Activated CD4-positive, alpha-beta T cell treated with anti-CD3 and anti-CD28 coated beads for 4 hours (primary cell): ENCODE measurements around the gene LMX1B.

Experiments
- DNase-seq, 2 donors: peaks; one replicate each; pipeline ENCODE4 v3.0.0-alpha.2; 2020

LMX1B gene

DNA sequence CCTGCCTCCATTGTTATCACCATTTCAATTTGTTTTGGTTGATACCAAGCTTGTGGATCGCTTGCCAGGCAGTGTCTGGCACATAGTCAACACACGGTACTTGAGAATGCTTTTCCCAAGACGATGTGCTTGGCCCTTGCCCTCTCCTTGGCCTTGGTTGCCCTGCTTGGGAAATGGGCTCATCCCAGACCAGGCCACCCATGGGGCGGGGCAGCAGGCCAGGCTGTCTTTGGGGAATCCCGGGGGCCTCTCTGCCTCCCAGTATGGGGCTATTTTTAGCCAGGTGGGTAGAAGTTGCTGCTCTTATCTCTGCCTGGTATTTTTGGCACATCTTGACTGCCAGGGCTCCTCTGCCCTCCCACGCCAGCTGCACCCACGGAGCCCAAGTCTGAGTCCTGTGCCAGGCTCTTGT is 49.9 kb downstream of the LMX1B start:
- DNase-seq, result no peak

DNA sequence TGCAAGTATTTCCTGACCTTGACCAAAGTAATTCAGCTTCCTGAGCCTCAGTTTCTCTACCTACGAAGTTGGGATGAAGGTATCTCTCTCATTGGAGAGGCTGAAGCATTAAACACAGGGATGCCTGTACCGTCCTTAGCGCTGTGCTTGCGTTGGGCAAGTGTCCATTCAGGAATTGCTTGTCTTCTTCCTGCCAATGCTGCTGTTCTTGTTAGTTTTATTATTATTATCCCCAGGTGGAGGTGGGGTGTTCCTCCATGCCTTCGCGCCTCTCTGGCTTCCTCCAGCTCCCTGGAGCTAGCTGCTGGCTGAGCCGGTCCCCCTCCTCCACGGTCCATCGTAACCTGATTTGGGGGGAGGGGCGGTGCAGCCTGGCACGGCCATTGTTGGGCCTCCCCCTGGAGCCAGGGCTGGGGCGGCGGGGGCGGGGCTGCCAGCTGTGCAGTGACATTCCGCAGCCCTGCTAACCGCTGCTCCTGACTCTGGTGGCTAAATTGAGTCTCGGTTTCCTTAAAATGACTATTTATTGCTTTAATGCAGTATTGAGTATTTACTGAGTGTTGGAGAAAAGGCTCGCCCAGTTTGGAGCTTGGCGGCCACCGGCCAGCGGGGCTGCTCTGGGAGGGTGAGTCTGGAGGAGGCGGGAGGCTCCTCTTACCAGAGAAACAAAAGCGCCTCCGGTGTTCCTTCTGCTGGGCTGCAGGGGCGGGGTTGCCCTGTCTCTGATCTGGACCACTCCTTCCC is 51.3 kb downstream of the LMX1B start:
- DNase-seq, result no peak

DNA sequence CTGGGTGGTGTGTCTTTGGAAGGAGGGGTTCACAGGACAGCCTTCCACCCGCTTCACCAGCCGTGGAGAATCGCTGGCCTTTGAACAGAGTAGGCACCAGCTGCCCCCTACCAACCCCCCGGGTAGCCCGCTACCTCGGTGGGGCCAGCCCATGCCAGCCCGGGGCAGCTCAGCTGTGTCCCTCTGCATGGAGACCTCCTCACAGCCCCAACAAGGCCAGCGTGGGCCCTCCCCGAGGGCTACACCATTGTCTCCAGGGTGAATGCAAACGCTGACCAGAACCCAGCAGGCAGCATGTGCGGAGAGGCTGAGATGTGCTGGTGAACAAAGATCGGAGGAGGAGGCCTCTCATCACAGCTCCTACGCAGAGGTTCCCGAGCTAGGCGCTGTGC is 51.9 kb downstream of the LMX1B start:
- DNase-seq, result no peak

DNA sequence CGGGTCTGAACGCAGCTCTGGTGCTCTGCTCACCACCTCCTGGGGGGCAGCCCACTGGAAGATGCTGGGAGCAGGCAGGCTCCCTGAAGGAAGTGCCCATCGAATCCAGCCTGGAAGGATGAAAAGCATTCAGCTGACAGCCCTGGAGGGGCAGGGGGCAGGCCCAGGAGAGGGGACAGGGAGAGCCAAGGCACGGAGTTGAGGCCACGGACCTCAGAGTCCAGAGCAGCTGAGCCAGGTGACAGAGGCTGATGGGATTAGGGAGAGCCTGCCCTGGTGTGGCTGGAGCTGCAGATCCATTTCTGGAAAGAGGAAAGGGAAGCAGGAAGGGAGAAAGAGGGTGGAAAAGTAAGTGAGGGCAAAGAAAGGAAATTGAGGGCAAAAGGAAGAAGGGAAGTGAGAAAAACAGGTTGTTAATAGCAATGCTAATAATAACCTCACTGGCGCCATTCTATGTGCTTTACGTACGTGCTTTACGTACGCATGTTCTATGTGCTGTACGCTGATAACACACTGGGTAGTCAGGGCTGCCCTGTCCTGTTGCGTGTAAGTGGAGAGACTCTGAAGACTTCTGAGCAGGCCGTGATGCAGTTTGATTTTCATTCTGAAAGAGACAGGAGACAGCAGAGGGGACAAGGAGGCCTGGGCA is 52.6 kb downstream of the LMX1B start:
- no peak for DNase-seq

DNA sequence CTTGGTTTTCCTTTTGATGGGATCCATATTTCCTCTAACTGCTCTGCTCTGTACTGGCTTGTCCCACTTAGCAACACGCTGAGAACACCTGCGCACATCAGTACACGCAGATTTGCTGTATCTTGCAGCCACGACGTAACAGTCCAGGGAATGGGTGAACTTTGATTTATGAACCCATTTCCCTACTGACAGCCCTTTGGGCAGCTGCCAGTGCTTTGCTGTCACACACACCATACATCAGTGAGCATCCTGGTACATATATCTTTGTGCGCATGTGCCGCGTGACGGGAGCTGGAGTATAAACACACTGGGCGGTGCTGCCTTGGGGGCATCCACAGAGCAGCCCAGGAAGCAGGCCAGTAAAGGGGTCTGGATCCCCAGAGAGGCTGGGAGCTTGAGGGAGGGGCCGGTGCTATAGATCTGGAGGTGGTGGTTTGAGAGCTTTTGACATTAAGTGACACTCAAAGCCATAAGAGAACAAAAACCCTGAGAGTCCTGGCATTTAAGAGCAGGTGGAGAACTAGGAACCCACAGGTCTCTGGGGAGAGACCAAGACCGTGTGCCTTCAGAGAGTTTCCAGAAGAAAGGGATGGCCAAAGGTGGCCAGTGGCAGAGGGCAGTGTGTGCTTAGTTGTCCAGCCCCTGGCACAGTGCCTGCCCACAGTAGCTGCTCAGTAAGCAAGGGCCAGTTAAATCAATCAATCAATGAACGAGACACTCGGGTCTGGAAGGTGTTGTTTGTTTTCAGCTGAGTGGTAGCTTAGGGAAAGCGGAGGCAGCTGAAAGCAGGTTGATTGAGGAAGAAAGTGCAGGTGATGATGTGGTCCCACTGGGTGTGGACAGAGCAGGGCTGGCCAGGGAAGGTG is 53.7 kb downstream of the LMX1B start:
- DNase-seq, result no peak

DNA sequence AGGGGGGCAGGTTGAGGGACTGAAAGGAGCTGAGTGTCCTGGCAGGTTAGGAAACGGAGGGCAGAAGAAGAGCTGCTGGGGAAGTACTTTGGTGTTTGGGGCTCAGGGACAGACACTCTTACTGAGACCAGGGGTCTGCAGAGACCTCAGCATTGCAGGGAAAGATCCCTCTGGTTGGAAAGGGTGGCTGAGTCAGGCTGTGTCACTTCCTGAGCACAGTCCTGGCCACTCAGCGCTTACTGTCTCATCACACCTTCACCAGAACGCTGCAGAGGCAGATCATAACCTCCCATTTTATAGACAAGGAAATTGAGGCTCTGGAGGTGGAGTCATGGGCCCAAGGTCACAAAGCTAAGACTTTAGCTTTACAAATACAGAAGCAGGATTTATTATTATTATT is 54.3 kb downstream of the LMX1B start:
- no peak for DNase-seq

DNA sequence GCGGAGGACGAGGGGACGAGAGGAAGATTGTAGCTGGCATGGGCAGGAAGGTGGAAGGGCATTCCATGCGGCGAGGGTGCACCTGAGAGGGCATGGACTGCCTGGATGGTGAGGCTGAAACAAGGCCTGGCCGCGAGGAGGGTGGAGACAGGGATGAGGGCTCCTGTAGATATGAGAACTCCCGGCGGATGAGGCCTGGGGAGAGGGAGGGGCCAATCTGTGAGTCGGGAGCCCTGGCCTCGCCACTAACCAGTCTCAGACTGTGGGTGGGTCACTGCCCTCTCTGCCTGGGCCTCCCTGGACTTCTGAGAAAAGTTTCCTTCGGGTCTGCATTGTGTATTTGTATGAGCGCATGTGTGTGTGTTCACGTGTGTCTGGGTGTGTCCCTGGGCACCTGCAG is 55.4 kb downstream of the LMX1B start:
- DNase-seq, result no peak

DNA sequence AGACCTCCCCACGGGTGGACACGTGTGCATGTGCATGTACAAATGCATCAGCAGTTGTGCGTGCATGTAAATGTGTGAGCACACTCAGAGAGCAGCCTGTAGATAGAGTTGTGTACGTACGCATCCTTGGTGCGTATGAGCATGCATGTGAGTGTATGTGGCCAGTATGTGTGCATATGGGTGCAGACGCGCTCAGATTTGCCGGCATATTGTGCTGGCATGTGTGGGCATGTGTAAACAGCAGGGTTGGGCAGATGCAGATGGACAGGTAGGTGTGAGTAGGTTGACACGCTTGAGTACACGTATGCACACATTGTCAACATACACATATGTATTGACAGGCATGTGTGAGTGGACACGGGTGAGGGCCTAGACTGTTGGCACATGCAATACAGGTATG is 56.5 kb downstream of the LMX1B start:
- DNase-seq, result no peak

DNA sequence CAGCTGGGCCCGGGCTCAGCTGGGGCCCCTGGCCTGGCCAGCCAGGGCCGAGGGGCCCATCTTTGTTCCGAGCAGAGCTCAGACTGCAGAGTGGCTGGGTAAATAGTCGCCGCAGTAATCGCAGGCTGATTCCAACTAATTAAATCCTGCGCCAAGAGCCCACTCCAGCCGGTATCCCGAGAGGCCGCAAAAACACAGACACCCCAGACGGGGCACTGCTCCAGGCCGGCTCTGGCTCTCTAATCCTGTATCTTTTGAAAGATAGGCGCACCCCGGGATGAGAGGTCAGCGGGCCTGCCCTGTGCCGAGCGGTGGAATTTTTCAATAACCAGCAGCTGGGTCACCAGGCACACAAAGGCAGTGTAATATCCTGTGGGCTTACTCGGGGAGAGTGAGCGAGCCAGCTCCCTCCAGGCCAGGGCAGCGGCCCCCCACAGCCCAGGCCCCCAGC is 57.7 kb downstream of the LMX1B start:
- no peak for DNase-seq

DNA sequence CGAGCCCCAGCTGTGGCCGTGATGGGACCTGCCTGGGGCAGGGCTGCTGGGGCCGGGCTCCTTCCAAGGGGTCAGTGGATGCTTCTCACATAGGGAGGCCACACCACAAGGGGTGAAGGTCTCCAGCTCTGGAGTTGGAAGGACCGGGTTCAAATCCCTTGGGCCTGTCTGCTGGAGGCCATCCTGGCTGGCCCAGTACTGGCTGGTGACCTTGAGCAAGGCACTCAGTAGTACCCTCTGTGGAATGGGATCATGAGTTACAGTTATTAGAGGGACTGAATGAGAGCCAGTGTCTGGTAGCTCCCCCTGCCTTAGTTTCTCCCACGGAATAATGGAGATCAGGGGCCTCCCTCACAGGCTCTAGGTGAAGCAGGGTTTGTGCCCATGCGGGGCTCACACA is 58.3 kb downstream of the LMX1B start:
- DNase-seq, result no peak

DNA sequence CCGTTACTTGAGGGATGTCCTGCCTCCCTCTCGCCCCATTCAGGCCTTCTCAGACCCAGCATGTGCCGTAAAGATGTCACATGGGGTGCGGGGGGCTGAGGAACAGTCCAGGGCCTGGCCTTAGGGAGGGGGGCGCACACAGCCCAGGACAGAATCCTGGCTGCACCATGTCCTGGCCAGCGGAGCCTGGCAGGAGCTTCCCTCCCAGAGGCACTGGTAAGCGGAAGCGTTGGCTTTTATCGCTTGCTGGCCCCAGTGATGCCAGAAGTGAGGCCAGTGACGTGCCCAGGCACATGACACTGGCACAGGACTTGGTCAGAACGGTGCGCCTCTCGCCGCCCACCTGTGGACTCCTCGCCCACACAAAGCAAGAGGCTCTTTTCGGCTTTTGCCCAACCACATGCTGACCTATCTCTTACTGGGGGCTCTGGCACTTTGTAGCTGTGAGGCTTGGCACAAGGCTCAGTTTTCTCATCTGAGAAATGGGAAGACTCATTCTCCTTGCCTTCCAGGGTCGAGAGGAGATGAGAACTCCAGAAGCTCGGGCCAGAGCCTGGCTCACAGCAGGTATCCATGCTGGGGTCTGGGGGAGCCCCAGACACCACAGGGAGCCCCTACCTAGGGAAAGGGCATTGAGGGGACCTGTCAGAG is 59.0 kb downstream of the LMX1B start:
- no peak for DNase-seq

DNA sequence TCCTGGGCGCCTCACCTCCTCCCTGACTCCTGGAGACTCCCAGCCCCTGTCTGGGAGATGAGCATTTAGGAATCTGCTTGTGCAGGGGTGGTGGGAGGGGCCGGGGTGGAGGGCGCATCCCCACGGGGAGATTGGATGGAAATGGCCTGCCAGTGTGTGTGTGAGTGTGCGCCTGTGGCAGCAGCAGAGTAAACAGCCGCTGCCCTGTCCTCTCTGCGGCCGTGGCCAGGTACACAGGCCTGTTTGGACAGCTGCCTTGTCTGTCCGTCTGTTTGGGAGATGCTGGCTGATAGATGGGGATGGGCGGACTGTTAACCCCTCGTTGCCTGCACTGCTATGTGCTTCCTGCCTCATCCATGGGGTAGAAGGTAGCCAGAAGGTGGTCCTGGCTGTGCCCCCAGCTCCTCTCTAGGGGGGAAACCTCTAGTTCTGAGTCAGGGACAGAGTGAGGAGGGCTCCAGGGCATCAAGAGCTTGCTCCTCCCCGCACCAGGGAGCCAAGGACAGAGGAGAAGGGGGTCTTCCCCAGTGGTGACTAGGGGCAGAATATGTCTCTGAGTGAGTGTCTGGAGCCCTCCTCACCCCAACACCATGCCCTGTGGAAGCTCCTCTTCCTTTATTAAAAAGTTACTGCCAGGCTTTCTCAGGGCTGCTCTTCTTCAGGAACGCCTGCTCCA is 60.1 kb downstream of the LMX1B start:
- DNase-seq, result no peak

DNA sequence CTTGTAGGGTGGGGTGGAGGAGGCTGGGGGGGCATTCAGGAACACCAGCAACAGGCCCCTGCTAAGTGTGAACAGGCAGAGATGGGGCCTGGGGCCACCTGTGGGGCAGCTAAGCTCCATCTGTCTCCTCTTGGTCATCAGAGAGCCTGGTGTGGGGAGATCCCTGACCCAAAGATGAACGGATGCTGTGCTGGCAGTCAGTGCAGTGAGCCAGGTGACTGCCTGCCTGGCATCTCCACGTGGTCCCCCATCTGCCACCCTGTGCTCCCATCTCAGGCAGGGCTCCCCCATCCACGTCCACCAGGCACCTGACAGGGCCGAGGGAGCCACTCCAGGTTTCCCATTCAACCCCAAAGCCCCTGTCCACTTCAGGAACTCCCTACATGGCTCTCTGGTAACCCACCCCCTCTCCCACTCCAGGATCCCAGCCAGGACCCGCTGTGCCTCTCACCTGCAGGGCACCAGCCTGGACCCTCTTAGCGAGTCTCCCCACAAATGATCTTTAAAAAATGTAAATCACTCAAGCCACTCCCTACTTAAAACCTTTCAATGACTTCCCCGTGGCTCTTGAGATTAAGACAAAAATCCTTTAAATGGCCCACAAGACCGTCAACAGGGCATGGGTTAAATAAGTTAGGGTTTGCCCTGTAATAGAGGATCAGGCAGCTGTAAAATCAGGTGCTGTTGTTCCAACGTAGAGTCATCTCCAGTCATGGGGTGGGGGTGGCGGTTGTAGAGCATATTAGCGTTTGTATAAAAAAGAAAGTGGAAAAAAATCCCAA is 60.8 kb downstream of the LMX1B start:
- DNase-seq, result no peak

DNA sequence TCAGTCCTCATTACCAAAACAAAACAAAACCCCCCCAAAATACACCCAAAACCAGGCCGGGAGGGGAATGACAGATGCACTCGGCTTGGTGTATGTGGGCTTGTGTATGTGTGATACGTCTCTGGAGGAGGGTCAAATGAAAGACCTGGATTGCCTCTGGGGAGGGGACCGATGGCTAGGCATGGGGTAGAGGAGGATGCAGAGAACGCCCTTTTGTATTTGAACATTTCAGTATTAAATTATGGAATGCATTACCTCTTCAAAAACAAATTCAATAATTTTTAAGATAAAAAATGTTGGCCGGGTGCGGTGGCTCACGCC is 61.4 kb downstream of the LMX1B start:
- DNase-seq, result no peak

DNA sequence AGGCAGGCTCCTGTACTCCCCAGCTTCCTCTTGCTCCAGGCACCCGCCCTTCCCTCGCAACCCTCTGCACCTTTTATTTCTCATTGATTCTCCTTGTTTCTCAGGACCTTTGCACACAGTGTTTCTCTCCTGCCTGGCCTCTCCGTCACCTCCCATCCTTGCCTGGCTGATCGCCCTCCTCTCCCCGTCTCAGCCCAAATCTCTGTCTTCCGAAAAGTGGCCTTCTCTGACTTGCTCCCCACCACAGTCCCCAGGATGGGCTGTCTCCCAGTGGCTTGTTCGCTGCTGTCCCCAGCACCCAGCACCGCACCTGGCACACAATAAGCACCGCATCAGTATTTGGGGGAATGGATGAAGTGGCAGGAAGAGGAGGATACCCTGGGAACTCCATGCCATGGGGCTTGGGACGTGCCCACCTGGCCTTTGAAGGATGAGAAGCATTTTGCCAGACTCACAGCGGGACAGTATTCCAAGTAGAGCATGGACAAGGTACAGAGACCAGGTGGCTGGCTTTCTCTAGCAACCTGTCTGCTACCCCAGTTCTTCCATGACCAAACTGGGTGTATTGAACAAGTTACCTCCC is 62.5 kb downstream of the LMX1B start:
- no peak for DNase-seq

DNA sequence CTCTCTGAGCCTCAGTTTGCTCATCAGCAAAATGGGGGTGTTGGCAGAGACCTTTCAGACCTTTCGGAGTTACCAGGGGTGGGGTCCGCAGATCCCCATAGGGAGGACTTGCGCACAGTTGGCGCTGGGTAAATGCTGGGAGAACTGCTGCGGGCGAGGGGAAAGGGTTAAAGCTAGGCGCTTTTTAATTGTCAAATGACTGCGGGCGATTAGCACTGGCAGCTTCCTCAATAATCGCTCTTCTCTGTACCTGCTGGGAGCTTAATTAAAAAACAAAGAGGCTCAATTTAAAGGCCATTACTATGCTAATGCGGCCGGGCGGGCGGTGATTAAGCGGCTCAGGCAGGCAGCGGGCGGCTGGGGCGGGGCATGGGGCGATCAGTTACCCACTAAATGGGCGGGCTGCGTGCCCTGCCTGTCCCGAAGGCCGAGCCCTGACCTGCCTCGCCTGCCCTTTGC is 63.0 kb downstream of the LMX1B start:
- DNase-seq, result no peak

DNA sequence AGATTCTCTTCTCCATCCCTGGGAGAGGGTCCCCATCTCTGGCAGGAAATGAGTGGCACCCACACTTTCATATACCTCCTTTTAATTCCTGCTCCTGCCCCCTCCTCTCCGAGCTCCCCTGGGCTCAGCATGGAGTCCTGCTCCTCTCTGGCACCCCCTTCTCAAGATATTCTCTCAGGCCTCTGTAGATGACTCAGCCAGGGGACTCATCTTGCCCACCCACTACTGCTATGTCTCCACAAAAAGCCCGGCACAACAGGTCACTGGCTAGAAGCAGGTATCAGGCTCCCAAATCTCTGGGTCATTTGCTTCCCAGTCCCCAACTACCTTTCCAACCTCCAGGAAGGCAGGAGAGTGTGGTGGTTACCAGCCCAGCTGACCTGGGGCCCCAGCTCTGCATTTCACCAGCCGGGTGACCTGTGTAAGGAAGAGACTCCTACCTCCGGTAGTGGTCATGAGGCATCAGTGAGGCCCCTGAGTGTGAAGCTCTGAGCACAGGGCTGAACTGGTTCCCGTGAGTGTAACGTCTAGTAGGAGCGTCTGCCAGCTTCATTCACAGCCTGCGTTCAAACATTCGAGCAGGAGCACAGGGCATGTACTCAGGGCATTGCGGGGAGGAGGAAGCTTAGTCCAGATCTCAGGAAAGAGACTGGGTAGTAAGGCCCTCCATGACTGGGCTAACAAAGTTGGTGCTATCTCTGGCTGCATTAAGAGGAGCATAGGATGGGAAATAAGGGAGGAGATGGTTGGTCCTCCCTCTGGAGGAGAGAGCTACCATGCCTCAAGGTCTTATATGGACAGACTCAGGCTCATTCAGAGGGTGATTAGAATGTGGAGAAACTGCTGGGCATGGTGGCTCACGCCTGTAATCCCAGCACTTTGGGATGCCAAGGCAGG is 63.7 kb downstream of the LMX1B start:
- DNase-seq, result no peak

DNA sequence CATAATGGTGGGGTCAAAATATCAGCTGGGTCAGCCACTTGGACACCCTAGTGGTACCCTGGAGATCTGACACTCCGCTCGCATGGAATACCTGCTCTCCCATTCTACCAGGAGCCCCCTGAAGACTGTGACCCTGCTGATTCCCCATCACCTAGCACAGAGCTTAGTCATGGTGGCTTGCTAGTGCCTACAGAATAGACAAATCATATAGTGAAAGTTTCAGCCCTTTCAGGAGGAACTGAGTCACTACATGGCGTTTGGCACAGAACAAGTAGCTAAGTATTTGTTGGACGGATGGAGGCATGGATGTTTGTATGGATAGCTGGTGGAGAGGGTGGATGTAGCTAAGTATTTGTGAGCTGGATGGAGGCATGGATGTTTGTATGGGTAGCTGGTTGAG is 65.3 kb downstream of the LMX1B start:
- DNase-seq, result no peak

DNA sequence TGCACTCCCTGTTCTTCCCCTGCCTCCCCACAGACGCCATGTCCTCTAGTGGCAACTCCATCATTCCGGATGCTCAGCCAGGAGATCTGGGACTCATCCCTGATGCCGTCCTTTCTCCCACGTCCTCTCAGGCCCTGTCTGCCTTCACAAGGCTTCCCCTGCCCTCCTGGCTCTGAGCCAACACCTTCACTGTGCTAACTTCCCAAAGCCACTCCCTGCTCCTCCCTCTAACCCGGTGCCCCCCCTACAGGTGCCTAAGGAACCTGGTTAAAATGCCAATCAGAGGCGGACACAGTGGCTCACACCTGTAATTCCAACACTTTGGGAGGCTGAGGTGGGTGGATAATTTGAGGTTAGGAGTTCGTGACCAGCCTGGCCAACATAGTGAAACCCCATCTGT is 67.6 kb downstream of the LMX1B start:
- no peak for DNase-seq

DNA sequence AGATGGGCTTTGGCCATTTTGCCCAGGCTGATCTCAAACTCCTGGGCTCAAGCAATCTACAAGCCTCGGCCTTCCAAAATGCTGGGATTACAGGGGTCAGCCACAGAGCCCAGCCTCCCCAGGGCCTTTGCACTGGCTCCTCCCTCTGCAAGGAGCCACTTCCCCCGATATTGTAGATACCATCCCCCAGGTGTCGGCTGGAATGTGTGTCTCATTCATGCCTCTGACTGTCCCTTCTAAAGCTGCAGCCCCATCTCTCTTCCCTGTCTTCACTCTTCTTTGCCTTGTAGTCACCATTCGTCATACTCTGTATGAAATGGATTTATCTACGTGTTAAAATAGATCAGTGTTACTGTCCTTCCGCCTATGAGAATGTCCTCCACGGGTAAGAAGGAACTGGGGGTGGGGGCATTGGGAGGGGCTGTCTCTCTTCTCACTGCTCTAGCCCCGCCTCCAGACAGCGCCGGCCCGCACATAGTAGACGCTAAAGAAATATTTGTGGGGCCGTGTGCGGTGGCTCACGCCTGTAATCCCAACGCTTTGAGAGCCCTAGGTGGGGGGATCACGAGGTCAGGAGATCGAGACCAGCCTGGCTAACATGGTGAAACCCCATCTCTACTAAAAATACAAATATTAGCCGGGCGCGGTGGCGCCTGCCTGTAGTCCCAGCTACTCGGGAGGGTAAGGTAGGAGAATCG is 68.5 kb downstream of the LMX1B start:
- DNase-seq, result no peak
